Panc1 (cell line): ENCODE measurements around the gene PRKCB. TPM values are rescaled to one million over a fixed set of nuclear protein-coding genes. Genes with fewer than 3 reads are reported as not detected.

Experiments used
- ATAC-seq: fragments of 200-7000 bp; cut with Tn5 transposase; 2 replicates; pipeline ENCODE4 v1.9.1; 2020; ENCODE audit warnings: mild to moderate bottlenecking, moderate library complexity
- BruUV-seq: library from RNA; stranded (reverse); fragments of 400-500 nt; replicated peaks from 2 replicates; lab custom pipeline; 2021; lab: Mats Ljungman, UMichigan
- CTCF ChIA-PET: fragments of 300-600 bp; sonication (Branson Sonifier 250); formaldehyde crosslinking; loops from one replicate; lab custom pipeline; 2022; ENCODE audit warnings: antibody characterized with exemption; lab: Charles Lee
- POLR2A ChIA-PET: fragments of 300-600 bp; sonication (Branson Sonifier 250); formaldehyde crosslinking; loops from one replicate; lab custom pipeline; 2022; ENCODE audit warnings: antibody characterized with exemption; lab: Charles Lee
- DNase-seq: peaks from one replicate; pipeline ENCODE4 v3.0.0-alpha.2; 2010; ENCODE audit warnings: low read depth, low spot score
- H3K27ac ChIP-seq: 2 replicates; pipeline ENCODE4 v1.5.1; 2011; ENCODE audit warnings: mild to moderate bottlenecking, low read length, inconsistent platforms
- H3K27me3 ChIP-seq: fragments of 200-500 bp; sonication (Bioruptor generic); 2 replicates; pipeline ENCODE4 v1.6.0; 2014; ENCODE audit warnings: low read length, inconsistent platforms; ENCODE audit not compliant: control insufficient read depth, insufficient read depth
- H3K36me3 ChIP-seq: fragments of 200-500 bp; sonication (Bioruptor generic); 2 replicates; pipeline ENCODE4 v1.5.1; 2014; ENCODE audit warnings: inconsistent platforms, mild to moderate bottlenecking, low read length, moderate library complexity; ENCODE audit not compliant: control insufficient read depth, insufficient read depth
- H3K4me1 ChIP-seq: 2 replicates; pipeline ENCODE4 v1.5.1; 2011; ENCODE audit warnings: inconsistent platforms, mild to moderate bottlenecking, low read length, moderate library complexity; ENCODE audit not compliant: control insufficient read depth, insufficient read depth
- H3K4me3 ChIP-seq, 2 experiments: 2 replicates each; pipeline ENCODE4 v1.5.1; 2011 to 2012; ENCODE audit warnings: low read depth in 2 of 2, low read length in 2 of 2, mild to moderate bottlenecking in 2 of 2, inconsistent platforms in 1 of 2, moderate library complexity in 1 of 2
- H3K9me3 ChIP-seq: fragments of 200-500 bp; sonication (Bioruptor generic); 2 replicates; pipeline ENCODE4 v1.5.1; 2014; ENCODE audit warnings: low read depth, mild to moderate bottlenecking, inconsistent platforms, low read length, moderate library complexity; ENCODE audit not compliant: control insufficient read depth, insufficient read depth
- POLR2AphosphoS5 ChIP-seq: IDR thresholded peaks from 2 replicates; pipeline ENCODE4 v1.6.1; 2012; ENCODE audit warnings: mild to moderate bottlenecking, low read depth, low read length, moderate library complexity
- SIN3A ChIP-seq: IDR thresholded peaks from 2 replicates; pipeline ENCODE4 v1.6.1; 2012; ENCODE audit warnings: low read depth, mild to moderate bottlenecking, low read length, moderate library complexity, borderline replicate concordance; ENCODE audit not compliant: insufficient read depth
- TCF7L2 ChIP-seq: IDR thresholded peaks from 2 replicates; pipeline ENCODE4 v1.6.1; 2011; ENCODE audit warnings: mild to moderate bottlenecking, low read depth, low read length, inconsistent platforms
- in situ Hi-C: cut with HindIII; loops from 2 replicates; pipeline ENCODE4 v1.10.0; 2016; ENCODE audit warnings: low sequenced_read_pairs, low pct_unique_long_range_greater_than_20kb
- intact Hi-C: fragments of 100-400 bp; cut with micrococcal nuclease; formaldehyde crosslinking; loops from one replicate; pipeline ENCODE4 v1.10.0; 2022; ENCODE audit not compliant: unreplicated experiment
- total RNA-seq: library from RNA; stranded (reverse); gene quantifications from one replicate; pipeline ENCODE4 v1.2.1, GENCODE V29; 2021; ENCODE audit not compliant: unreplicated experiment
- TF ChIP-seq, protein P1 (sequence below): fragments of 450-650 bp; IDR thresholded peaks from 2 replicates; pipeline ENCODE4 v1.5.1; 2017; ENCODE audit warnings: mild to moderate bottlenecking
- TF ChIP-seq, protein P2 (sequence below), 2 experiments: IDR thresholded peaks; 2 replicates each; pipeline ENCODE4 v1.6.1; 2011 to 2012; ENCODE audit warnings: low read depth in 2 of 2, control low read depth in 1 of 2, low read length in 1 of 2, mild to moderate bottlenecking in 1 of 2, moderate library complexity in 1 of 2; ENCODE audit not compliant: insufficient read depth in 1 of 2

PRKCB gene
- total RNA-seq, 1 experiment from 2014 or later = 0.41 TPM

DNA sequence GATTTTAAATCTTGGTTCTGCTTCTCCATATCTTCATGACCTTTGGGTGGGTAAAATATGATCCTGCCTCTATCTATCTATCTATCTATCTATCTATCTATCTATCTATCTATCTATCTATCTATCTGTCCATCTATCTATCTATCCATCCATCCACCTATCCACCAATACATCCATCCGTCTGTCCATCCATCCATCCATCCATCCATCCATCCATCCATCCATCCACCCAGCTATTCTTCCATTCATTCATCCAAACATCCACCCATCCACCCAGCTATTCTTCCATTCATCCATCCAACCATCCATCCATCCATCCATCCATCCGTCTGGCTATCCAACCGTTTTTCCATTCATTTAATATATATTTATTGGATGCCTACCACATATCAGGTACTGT is 11.5 kb downstream of the PRKCB start:
- in situ Hi-C loops = no loop called here

DNA sequence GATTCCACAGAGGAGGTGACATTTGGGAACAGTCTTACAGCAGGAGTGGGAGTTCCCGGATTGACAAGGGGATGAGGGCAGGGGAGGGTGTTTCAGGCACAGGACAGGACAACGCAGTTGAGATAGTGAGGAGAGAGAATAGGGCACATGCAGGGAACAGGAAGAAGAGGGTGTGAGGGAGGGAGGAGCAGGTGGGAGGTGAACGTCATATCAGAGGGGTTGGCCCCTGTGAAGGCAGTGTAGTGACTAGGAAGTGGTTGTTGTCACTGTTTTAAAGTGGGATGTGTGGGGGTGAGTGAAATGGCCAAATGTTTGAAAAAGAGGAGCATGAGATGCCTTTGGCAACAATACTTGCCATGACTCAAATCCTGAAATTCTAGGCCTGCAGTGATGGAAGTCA is 12.2 kb downstream of the PRKCB start:
- no peaks in the 10 kb centered on the region for H3K36me3 ChIP-seq
- intact Hi-C loops = no loop called here
- DNase-seq (no peak), ATAC-seq (no peak)
- no TSS peak for BruUV-seq
- peaks cover 12% of the 10 kb centered on the region; the same call in 1 of the 2 replicates for H3K27me3 ChIP-seq
- TF ChIP-seq, protein P1, sequence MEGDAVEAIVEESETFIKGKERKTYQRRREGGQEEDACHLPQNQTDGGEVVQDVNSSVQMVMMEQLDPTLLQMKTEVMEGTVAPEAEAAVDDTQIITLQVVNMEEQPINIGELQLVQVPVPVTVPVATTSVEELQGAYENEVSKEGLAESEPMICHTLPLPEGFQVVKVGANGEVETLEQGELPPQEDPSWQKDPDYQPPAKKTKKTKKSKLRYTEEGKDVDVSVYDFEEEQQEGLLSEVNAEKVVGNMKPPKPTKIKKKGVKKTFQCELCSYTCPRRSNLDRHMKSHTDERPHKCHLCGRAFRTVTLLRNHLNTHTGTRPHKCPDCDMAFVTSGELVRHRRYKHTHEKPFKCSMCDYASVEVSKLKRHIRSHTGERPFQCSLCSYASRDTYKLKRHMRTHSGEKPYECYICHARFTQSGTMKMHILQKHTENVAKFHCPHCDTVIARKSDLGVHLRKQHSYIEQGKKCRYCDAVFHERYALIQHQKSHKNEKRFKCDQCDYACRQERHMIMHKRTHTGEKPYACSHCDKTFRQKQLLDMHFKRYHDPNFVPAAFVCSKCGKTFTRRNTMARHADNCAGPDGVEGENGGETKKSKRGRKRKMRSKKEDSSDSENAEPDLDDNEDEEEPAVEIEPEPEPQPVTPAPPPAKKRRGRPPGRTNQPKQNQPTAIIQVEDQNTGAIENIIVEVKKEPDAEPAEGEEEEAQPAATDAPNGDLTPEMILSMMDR = no peak
- TF ChIP-seq SIN3A (no peak), POLR2AphosphoS5 (no peak), TCF7L2 (no peak)
- TF ChIP-seq, protein P2, sequence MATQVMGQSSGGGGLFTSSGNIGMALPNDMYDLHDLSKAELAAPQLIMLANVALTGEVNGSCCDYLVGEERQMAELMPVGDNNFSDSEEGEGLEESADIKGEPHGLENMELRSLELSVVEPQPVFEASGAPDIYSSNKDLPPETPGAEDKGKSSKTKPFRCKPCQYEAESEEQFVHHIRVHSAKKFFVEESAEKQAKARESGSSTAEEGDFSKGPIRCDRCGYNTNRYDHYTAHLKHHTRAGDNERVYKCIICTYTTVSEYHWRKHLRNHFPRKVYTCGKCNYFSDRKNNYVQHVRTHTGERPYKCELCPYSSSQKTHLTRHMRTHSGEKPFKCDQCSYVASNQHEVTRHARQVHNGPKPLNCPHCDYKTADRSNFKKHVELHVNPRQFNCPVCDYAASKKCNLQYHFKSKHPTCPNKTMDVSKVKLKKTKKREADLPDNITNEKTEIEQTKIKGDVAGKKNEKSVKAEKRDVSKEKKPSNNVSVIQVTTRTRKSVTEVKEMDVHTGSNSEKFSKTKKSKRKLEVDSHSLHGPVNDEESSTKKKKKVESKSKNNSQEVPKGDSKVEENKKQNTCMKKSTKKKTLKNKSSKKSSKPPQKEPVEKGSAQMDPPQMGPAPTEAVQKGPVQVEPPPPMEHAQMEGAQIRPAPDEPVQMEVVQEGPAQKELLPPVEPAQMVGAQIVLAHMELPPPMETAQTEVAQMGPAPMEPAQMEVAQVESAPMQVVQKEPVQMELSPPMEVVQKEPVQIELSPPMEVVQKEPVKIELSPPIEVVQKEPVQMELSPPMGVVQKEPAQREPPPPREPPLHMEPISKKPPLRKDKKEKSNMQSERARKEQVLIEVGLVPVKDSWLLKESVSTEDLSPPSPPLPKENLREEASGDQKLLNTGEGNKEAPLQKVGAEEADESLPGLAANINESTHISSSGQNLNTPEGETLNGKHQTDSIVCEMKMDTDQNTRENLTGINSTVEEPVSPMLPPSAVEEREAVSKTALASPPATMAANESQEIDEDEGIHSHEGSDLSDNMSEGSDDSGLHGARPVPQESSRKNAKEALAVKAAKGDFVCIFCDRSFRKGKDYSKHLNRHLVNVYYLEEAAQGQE (IDR thresholded peaks at IDR 0.05; ENCODE audit: insufficient read depth in 1 of 2, low read depth in 2 of 2, low read length in 1 of 2) = no peak
- H3K9me3 ChIP-seq = no peaks in the 10 kb centered on the region
- POLR2A ChIA-PET = no interaction called here
- in situ Hi-C loops = no loop called here
- H3K27ac ChIP-seq = no peak overlapping the region
- H3K4me3 ChIP-seq = no peak overlapping the region
- no peaks in the 10 kb centered on the region for H3K4me1 ChIP-seq
- CTCF ChIA-PET = interaction anchor here (0.6 kb wide), 1 partner anchor 41 kb away, joined by 4 read pairs; no protein-coding TSS in a partner anchor

More for the DNA sequence above, 11.5 kb downstream of the PRKCB start:
- ATAC-seq (no peak), DNase-seq (no peak)
- intact Hi-C loops = no loop called here
- Histone ChIP-seq H3K4me1 (no peaks in the 10 kb centered on the region), H3K9me3 (no peaks in the 10 kb centered on the region), H3K27me3 (peaks cover 13% of the 10 kb centered on the region; the same call in 1 of the 2 replicates), H3K36me3 (no peaks in the 10 kb centered on the region), H3K4me3 (no peak overlapping the region), H3K27ac (no peak overlapping the region)
- BruUV-seq = no TSS peak
- POLR2A ChIA-PET = no interaction called here
- CTCF ChIA-PET = interaction anchor here (0.6 kb wide), 1 partner anchor 40 kb away, joined by 4 read pairs; no protein-coding TSS in a partner anchor
- TF ChIP-seq TCF7L2 (no peak), SIN3A (no peak), POLR2AphosphoS5 (no peak)
- TF ChIP-seq, protein P1 = no peak
- TF ChIP-seq, protein P2 (IDR thresholded peaks at IDR 0.05; ENCODE audit: insufficient read depth in 1 of 2, low read depth in 2 of 2, low read length in 1 of 2) = no peak
